GM04504 (cell line): ENCODE measurements around the gene GMPPA.

Source experiments
- DNase-seq: peaks from one replicate; pipeline ENCODE4 v3.0.0-alpha.2; 2012; ENCODE audit warnings: low read depth

GMPPA gene

GRCh38 chr2:219540784-219541504 lies 42.3 kb downstream of the GMPPA start:
- DNase-seq = no peak

DNA sequence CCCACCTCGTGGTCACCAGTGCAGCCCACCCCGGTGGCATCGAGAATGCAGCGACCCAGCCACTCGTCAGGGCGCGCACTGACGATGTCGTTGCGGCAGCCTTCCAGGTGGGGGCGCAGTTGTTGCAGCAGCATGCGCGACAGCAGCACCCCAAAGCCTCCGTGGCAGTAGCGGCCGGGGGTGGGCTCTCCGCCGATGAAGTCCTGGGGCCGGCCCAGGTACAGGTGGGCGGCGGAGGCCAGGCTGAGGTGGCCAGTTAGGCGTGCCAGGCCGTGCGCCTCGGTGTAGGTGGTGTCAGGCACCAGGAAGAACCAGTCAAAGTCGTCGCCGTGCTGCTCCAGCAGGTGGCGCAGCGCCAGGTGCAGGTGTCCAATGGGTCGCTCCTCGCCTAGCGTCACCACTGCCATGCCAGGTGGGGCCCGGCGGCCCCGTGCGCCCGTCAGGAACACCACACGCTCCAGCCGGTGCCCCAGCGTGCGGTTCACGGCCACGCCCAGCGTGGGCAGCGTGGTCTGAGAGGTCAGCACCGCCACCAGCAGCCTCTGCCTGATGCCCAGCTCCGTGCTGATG lies 43.0 kb downstream of the GMPPA start:
- DNase-seq = no peak

DNA sequence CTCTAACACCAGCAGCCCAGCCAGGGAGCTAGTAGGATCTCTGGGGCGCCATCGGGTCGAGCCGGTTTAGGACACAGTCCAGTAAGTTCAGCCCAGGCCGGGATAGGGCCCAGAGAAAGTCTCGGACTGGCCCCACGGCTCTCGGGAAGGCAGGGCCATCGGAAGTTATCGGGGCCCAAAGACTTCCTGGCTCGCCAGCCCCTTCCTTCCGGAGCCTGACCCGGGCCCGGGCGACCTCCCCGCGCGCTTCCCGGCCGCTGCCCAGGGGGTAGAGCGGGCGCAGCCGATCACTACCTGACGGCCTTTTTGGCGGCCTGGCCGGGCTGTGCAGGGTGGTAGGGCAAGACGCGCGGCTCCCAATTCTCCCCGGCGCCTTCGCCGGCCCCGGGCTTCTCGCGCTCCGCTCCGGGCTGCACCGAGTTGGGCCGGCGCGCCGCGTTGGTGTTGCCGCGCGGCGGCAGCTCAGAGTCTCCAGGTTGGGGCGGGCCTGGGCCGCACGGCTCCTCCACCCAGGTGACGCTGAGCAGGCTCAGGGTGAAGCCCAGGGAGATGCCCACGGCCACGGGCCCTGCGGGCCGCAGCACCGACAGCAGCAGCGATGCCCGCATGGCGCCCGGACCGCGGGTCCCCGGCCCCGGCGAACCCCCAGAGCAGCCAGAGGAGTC lies 44.4 kb downstream of the GMPPA start:
- DNase-seq = peak; percentile 13

DNA sequence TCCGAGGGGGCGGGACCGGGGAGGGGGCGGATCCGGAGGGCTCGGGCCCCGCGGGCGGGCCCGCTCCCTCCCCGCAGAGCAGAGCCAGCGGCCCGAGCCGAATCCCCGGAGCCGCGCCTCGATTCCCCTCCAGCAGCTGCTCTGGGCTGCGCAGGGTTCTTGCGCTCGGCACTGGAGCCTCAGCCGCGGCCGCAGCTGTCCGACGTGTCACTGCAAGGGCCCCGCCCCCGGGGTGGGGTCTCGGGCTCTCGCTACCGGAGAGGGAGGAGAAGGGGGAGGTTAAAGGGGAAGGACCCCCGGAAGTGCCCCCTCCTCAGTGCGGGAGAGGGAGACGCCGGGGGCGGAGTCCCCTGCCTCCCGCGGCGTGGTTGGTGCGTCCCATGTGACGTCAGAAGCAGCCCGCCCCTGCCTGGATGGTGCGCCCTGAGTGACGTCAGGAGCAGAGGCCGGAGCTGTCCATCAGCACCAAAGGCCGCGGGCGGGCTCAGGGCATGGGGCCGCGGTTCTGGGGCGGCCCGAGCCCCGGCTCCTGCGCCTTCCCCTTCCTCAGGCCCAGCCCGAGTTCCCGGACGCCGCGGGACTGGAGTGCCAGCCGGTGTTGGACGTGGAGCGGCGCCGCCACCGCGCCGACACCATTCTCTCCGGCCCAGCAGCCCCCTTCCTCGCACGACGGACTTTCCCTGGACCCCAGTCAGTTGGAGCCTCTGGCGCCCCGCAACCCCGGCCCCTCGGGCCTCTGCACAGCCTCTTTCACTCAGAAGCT lies 45.1 kb downstream of the GMPPA start, which contains the start of the genes CHPF and TMEM198:
TSS of gene CHPF (minus strand) at position 214 of the 763 bp plus-strand sequence. CDS start 271 bp downstream, outside the sequence.
TSS of gene TMEM198 (plus strand) at position 433 of the 763 bp plus-strand sequence. CDS start 700 bp downstream, outside the sequence.
- peak; percentile 98 for DNase-seq

GRCh38 chr2:219544567-219544966 lies 45.9 kb downstream of the GMPPA start:
- DNase-seq = no peak

- no peak for DNase-seq
Observed at GRCh38 chr2:219545295-219545942, 46.7 kb downstream of the GMPPA start.

GRCh38 chr2:219545943-219546352 lies 47.3 kb downstream of the GMPPA start:
- no peak for DNase-seq

DNA sequence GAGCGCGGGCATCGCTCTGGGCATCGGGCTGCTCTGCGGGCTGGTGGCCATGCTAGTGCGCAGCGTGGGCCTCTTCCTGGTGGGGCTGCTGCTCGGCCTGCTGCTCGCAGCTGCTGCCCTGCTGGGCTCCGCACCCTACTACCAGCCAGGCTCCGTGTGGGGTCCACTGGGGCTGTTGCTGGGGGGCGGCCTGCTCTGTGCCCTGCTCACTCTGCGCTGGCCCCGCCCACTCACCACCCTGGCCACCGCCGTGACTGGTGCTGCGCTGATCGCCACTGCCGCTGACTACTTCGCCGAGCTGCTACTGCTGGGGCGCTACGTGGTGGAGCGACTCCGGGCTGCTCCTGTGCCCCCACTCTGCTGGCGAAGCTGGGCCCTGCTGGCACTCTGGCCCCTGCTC lies 48.9 kb downstream of the GMPPA start:
- DNase-seq = no peak

DNA sequence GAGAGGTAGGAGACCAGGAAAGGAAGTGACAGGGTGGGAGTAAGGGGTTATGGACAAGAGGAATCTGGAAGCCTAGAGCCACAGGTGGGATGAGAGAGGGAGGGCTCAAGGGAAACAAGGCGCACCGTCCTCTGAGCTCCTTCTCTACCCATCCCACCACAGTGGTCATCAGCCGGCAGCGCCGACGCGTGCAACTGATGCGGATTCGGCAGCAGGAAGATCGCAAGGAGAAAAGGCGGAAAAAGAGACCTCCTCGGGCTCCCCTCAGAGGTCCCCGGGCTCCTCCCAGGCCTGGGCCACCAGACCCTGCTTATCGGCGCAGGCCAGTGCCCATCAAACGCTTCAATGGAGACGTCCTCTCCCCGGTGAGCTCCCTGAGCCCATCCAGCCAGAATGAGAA lies 50.3 kb downstream of the GMPPA start:
- no peak for DNase-seq

- no peak for DNase-seq
Observed at GRCh38 chr2:219549619-219550018, 50.9 kb downstream of the GMPPA start.

- no peak for DNase-seq
Observed at GRCh38 chr2:219551441-219552381, 53.0 kb downstream of the GMPPA start.

- DNase-seq = peak; percentile 51
Observed at GRCh38 chr2:219552382-219553167, 53.9 kb downstream of the GMPPA start.

DNA sequence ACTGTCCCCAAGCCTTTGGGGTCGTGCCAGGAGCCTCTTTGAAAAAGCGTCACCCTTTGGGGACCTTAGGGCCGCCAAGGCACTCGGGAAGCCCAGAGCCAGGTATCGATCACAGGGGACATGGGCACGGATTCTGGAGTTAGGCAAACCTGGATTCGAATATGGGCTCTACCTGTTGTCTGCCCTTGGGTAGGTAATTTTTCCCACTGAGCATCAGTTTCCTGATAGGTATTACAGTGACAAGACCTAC lies 54.4 kb downstream of the GMPPA start:
- DNase-seq = no peak

DNA sequence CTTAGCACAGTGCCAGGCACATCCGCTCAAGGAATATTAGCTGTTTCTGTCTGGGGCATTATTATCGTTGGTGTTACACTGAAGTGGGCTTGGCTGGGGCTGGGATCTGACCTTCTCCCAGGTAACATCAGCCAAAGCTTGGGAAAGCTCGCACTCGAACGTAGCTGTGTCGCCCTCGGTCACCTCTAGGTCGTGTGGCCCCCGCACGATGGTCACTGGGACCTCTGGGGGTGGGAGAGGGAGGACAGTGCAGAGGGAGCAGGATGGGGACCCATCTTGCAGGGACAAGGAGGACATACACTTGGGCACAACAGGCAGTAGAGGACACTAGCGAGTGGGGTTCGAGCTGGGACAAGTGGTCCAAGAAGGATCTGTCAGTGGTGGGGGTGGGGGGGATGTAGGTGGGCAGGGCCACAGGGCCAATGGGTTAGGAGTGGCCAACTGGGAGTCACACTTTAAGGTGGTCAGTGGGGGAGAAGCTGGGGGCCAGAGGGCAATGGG lies 54.8 kb downstream of the GMPPA start:
- DNase-seq = no peak

- no peak for DNase-seq
Observed at GRCh38 chr2:219554350-219554749, 55.7 kb downstream of the GMPPA start.

GRCh38 chr2:219555956-219556355 lies 57.3 kb downstream of the GMPPA start:
- DNase-seq = no peak

GRCh38 chr2:219556413-219556812 lies 57.7 kb downstream of the GMPPA start:
- DNase-seq = no peak
